Body of pancreas (tissue), 4 donors: ENCODE measurements around the gene KIAA1217.

Source experiments
- CTCF ChIP-seq, 7 experiments: fragments of 450-650 bp in 4 of 7; fragments of 200-600 bp in 3 of 7; sonication (generic) in 3 of 7; IDR thresholded peaks; one replicate each; pipeline ENCODE4 v1.5.1; 2016 to 2019; ENCODE audit warnings: antibody characterized with exemption in 7 of 7
- POLR2A ChIP-seq, 3 donors: fragments of 450-650 bp; IDR thresholded peaks; one replicate each; pipeline ENCODE4 v1.6.1; 2016; ENCODE audit warnings: antibody characterized with exemption in 3 of 3, mild to moderate bottlenecking in 2 of 3

- TF ChIP-seq POLR2A (IDR thresholded peaks at IDR 0.05) (peak; percentile 8 to 42 (median 39)), CTCF (IDR thresholded peaks at IDR 0.05) (peak in 1 of 7 experiments; percentile 7)
These were observed 6.8 kb upstream of the KIAA1217 start for GRCh38 chr10:24202181-24202570.
